H1 (cell line): ENCODE measurements around the gene ORMDL3. TPM values are rescaled to one million over a fixed set of nuclear protein-coding genes. Genes with fewer than 3 reads are reported as not detected.

Source experiments
- CTCF ChIA-PET: fragments of 300-600 bp; sonication (Branson Sonifier 250); formaldehyde crosslinking; loops from one replicate; lab custom pipeline; 2021; ENCODE audit not compliant: partially characterized antibody; lab: Charles Lee
- POLR2A ChIA-PET: fragments of 300-600 bp; sonication (Branson Sonifier 250); formaldehyde crosslinking; loops from one replicate; lab custom pipeline; 2021; ENCODE audit warnings: inconsistent platforms; ENCODE audit not compliant: partially characterized antibody; lab: Charles Lee
- DNase-seq, 2 experiments: peaks; one replicate each; pipeline versions ENCODE4 v3.0.0 to v3.0.0-alpha.2; 2010 to 2022; ENCODE audit warnings: low spot score in 2 of 2, low read depth in 1 of 2, mixed read lengths in 1 of 2
- FAIRE-seq: peaks from 2 replicates; lab custom pipeline; 2011; peaks lifted over from hg19 to GRCh38; lab: Jason Lieb, UNC
- H2AFZ ChIP-seq: 2 replicates; pipeline ENCODE4 v1.8.1; 2012; ENCODE audit warnings: low read length, inconsistent platforms
- H2AK5ac ChIP-seq: 2 replicates; pipeline ENCODE4 v1.6.1; 2013; ENCODE audit warnings: low read depth, low read length
- H2BK120ac ChIP-seq: replicated peaks from 2 replicates; pipeline ENCODE3; 2013; ENCODE audit warnings: low read depth, low read length, inconsistent platforms
- H2BK12ac ChIP-seq: 2 replicates; pipeline ENCODE4 v1.6.1; 2013; ENCODE audit warnings: low read depth, low read length
- H2BK15ac ChIP-seq: 2 replicates; pipeline ENCODE4 v1.6.1; 2013; ENCODE audit warnings: low read length
- H2BK20ac ChIP-seq: 2 replicates; pipeline ENCODE4 v1.6.1; 2013; ENCODE audit warnings: low read length
- H2BK5ac ChIP-seq: 2 replicates; pipeline ENCODE4 v1.6.1; 2013; ENCODE audit warnings: low read depth, low read length
- H3K14ac ChIP-seq: 2 replicates; pipeline ENCODE4 v1.6.1; 2013; ENCODE audit warnings: inconsistent platforms; ENCODE audit not compliant: insufficient read length
- H3K18ac ChIP-seq: 2 replicates; pipeline ENCODE4 v1.6.1; 2013; ENCODE audit warnings: low read length; ENCODE audit errors: extremely low read depth
- H3K23ac ChIP-seq: 2 replicates; pipeline ENCODE4 v1.6.1; 2013; ENCODE audit warnings: inconsistent platforms; ENCODE audit not compliant: insufficient read length
- H3K23me2 ChIP-seq: 2 replicates; pipeline ENCODE4 v1.6.1; 2013; ENCODE audit warnings: low read depth, low read length
- H3K27ac ChIP-seq: 2 replicates; pipeline ENCODE4 v1.6.1; 2011; ENCODE audit warnings: low read depth, low read length, inconsistent platforms
- H3K27me3 ChIP-seq, 4 experiments: replicated peaks in 1 of 4; 1 replicate in 1 of 4; 2 replicates in 3 of 4; pipeline versions ENCODE4 v1.6.1 to v1.8.1; 2011 to 2013; ENCODE audit warnings: low read length in 3 of 4, mild to moderate bottlenecking in 3 of 4, inconsistent platforms in 2 of 4, mixed read lengths in 2 of 4, moderate library complexity in 1 of 4; ENCODE audit not compliant: control insufficient read depth in 3 of 4, insufficient read depth in 3 of 4; ENCODE audit errors: extremely low read depth in 1 of 4
- H3K36me3 ChIP-seq, 4 experiments: 2 replicates each; pipeline versions ENCODE4 v1.6.1 to v1.8.1; 2011 to 2013; ENCODE audit warnings: mild to moderate bottlenecking in 4 of 4, low read length in 3 of 4, moderate library complexity in 2 of 4, control low read depth in 1 of 4, inconsistent platforms in 1 of 4; ENCODE audit not compliant: insufficient read depth in 4 of 4, control insufficient read depth in 2 of 4
- H3K4ac ChIP-seq: replicated peaks from 2 replicates; pipeline ENCODE3; 2013; ENCODE audit warnings: low read length, low read depth, mixed read lengths, inconsistent platforms; ENCODE audit not compliant: insufficient read length
- H3K4me1 ChIP-seq, 4 experiments: replicated peaks in 1 of 4; 1 replicate in 1 of 4; 2 replicates in 3 of 4; pipeline versions ENCODE4 v1.6.1 to v1.8.1; 2011 to 2013; ENCODE audit warnings: low read length in 3 of 4, inconsistent platforms in 2 of 4, mixed read lengths in 1 of 4; ENCODE audit not compliant: insufficient read depth in 4 of 4, control insufficient read depth in 3 of 4
- H3K4me2 ChIP-seq, 2 experiments: 2 replicates each; pipeline versions ENCODE4 v1.6.1 to v1.8.1; 2011 to 2013; ENCODE audit warnings: low read depth in 2 of 2, low read length in 2 of 2, control low read depth in 1 of 2, inconsistent platforms in 1 of 2, mild to moderate bottlenecking in 1 of 2; ENCODE audit not compliant: insufficient read depth in 1 of 2
- H3K4me3 ChIP-seq, 4 experiments: fragments of 200-600, 300-600 bp in 1 of 4; sonication (generic), shearing (Covaris generic), sonication (Bioruptor Twin) in 1 of 4; 2 replicates each; pipeline versions ENCODE4 v1.5.1 to v1.8.1; 2011 to 2016; ENCODE audit warnings: low read length in 4 of 4, low read depth in 3 of 4, control low read depth in 2 of 4, inconsistent platforms in 2 of 4, mild to moderate bottlenecking in 2 of 4, mixed read lengths in 1 of 4, moderate library complexity in 1 of 4; ENCODE audit not compliant: insufficient read depth in 2 of 4; ENCODE audit errors: extremely low read depth in 1 of 4
- H3K56ac ChIP-seq: replicated peaks from 2 replicates; pipeline ENCODE3; 2013; ENCODE audit warnings: low read depth, mild to moderate bottlenecking, mixed read lengths, low read length, inconsistent platforms; ENCODE audit not compliant: insufficient read length
- H3K79me1 ChIP-seq: 2 replicates; pipeline ENCODE4 v1.6.1; 2013; ENCODE audit warnings: low read depth, low read length, control low read depth
- H3K79me2 ChIP-seq, 2 experiments: 2 replicates each; pipeline versions ENCODE4 v1.6.1 to v1.8.1; 2012 to 2013; ENCODE audit warnings: low read length in 2 of 2, mild to moderate bottlenecking in 2 of 2, inconsistent platforms in 1 of 2; ENCODE audit not compliant: insufficient read depth in 2 of 2, control insufficient read depth in 1 of 2
- H3K9ac ChIP-seq, 4 experiments: replicated peaks in 1 of 4; 1 replicate in 1 of 4; 2 replicates in 3 of 4; pipeline versions ENCODE4 v1.6.1 to v1.8.1; 2011 to 2013; ENCODE audit warnings: low read depth in 3 of 4, low read length in 3 of 4, control low read depth in 2 of 4, mild to moderate bottlenecking in 2 of 4, moderate library complexity in 2 of 4, inconsistent platforms in 1 of 4; ENCODE audit errors: extremely low read depth in 1 of 4
- H3K9me3 ChIP-seq, 2 experiments: 2 replicates each; pipeline versions ENCODE4 v1.6.1 to v1.8.1; 2012 to 2013; ENCODE audit warnings: mild to moderate bottlenecking in 2 of 2, moderate library complexity in 2 of 2, control low read depth in 1 of 2, inconsistent platforms in 1 of 2, low read depth in 1 of 2, low read length in 1 of 2, mixed read lengths in 1 of 2; ENCODE audit not compliant: insufficient read depth in 2 of 2
- H4K20me1 ChIP-seq, 2 experiments: replicated peaks in 1 of 2; 2 replicates each; pipeline versions ENCODE3 to v1.8.1; 2011 to 2013; ENCODE audit warnings: inconsistent platforms in 2 of 2, low read length in 2 of 2, mild to moderate bottlenecking in 1 of 2; ENCODE audit not compliant: insufficient read depth in 2 of 2, control insufficient read depth in 1 of 2
- H4K5ac ChIP-seq: 2 replicates; pipeline ENCODE4 v1.6.1; 2013; ENCODE audit warnings: low read length, low read depth, mixed read lengths, inconsistent platforms; ENCODE audit not compliant: insufficient read length
- H4K8ac ChIP-seq: 2 replicates; pipeline ENCODE4 v1.8.0; 2013; ENCODE audit warnings: mild to moderate bottlenecking, moderate library complexity, low read length, inconsistent platforms; ENCODE audit not compliant: insufficient read depth; ENCODE audit errors: extremely low read depth
- H4K91ac ChIP-seq: replicated peaks from 2 replicates; pipeline ENCODE3; 2013; ENCODE audit warnings: low read length, mixed read lengths, inconsistent platforms; ENCODE audit not compliant: insufficient read length
- BRCA1 ChIP-seq: IDR thresholded peaks from 2 replicates; pipeline ENCODE4 v1.6.1; 2012; ENCODE audit warnings: low read depth, low read length, improper control_type of control experiment
- CREB1 ChIP-seq: IDR thresholded peaks from 2 replicates; pipeline ENCODE4 v1.6.1; 2012; ENCODE audit warnings: inconsistent platforms
- EP300 ChIP-seq, 2 experiments: IDR thresholded peaks; 1 replicate in 1 of 2; 2 replicates in 1 of 2; pipeline ENCODE4 v1.6.1; 2011 to 2012; ENCODE audit warnings: low read depth in 2 of 2, low read length in 2 of 2, mild to moderate bottlenecking in 2 of 2, borderline replicate concordance in 1 of 2, inconsistent platforms in 1 of 2, moderate library complexity in 1 of 2
- FOSL1 ChIP-seq: IDR thresholded peaks from 2 replicates; pipeline ENCODE4 v1.6.1; 2011; ENCODE audit warnings: mild to moderate bottlenecking, low read depth, low read length, moderate library complexity; ENCODE audit not compliant: insufficient read depth
- JUN ChIP-seq: IDR thresholded peaks from 2 replicates; pipeline ENCODE4 v1.6.1; 2011; ENCODE audit warnings: low read depth, mild to moderate bottlenecking, improper control_type of control experiment, low read length
- NANOG ChIP-seq: IDR thresholded peaks from 2 replicates; pipeline ENCODE4 v1.6.1; 2011; ENCODE audit warnings: low read length, low read depth, mild to moderate bottlenecking, inconsistent platforms; ENCODE audit not compliant: insufficient read depth, poor library complexity, severe bottlenecking
- PHF8 ChIP-seq: fragments of 200-600 bp; sonication (generic); conservative IDR thresholded peaks from 2 replicates; pipeline ENCODE4 v1.7.1; 2012; ENCODE audit warnings: low read depth, mild to moderate bottlenecking, inconsistent platforms, low read length, moderate library complexity
- POLR2AphosphoS5 ChIP-seq: IDR thresholded peaks from 2 replicates; pipeline ENCODE4 v1.6.1; 2011; ENCODE audit warnings: low read depth, low read length
- RFX5 ChIP-seq: IDR thresholded peaks from 2 replicates; pipeline ENCODE4 v1.6.1; 2011; ENCODE audit warnings: low read depth, low read length, improper control_type of control experiment, borderline replicate concordance
- SIN3A ChIP-seq, 2 experiments: IDR thresholded peaks in 1 of 2; conservative IDR thresholded peaks in 1 of 2; 2 replicates each; pipeline ENCODE4 v1.6.1; 2011 to 2012; ENCODE audit warnings: low read length in 2 of 2, improper control_type of control experiment in 1 of 2, low read depth in 1 of 2, mild to moderate bottlenecking in 1 of 2
- SP1 ChIP-seq: IDR thresholded peaks from 2 replicates; pipeline ENCODE4 v1.6.1; 2011; ENCODE audit warnings: low read depth, low read length
- SRF ChIP-seq: IDR thresholded peaks from 2 replicates; pipeline ENCODE4 v1.6.1; 2011; ENCODE audit warnings: mild to moderate bottlenecking, low read depth, low read length, moderate library complexity
- WGBS, 2 experiments: shearing (Covaris generic) in 1 of 2; methylation state at CpG; one replicate each; pipeline versions ENCODE4 v1.1.6 to v1.1.7; 2013 to 2015; ENCODE audit warnings: low lambda C conversion rate in 2 of 2, mixed read lengths in 2 of 2, inconsistent platforms in 1 of 2, low coverage in 1 of 2, missing lambda C conversion rate in 1 of 2; ENCODE audit not compliant: insufficient replicate concordance in 2 of 2, insufficient coverage in 1 of 2, insufficient read length in 1 of 2; ENCODE audit errors: extremely low coverage in 1 of 2, missing lambda C conversion rate in 1 of 2; 5-methylcytosine and 5-hydroxymethylcytosine counted together
- polyA plus RNA-seq, 7 experiments: library from polyadenylated mRNA; depleted of rRNA in 3 of 7; stranded (reverse) in 5 of 7; unstranded in 2 of 7; fragments of >200 nt in 5 of 7; fragments of 200-250 nt in 2 of 7; gene quantifications; 1 replicate in 5 of 7; 2 replicates in 1 of 7; 4 replicates in 1 of 7; pipeline versions ENCODE4 v1.2.1 to v1.2.3, GENCODE V29; 2011 to 2013; ENCODE audit warnings: missing spikeins in 2 of 7, mixed read lengths in 2 of 7
- total RNA-seq: library from RNA; stranded (reverse); fragmentation: NEBNext Ultra II Directional; extraction: Animal tissue kit (Norgen Biotek cat#: 25700); gene quantifications from 2 replicates; pipeline ENCODE4 v1.2.1, GENCODE V29; 2021

Gene ORMDL3
- total and polyA plus RNA-seq, 2 of the 8 experiments (the other 6 are each of a cell fraction or from before 2014, with no cell fraction given) = 50.4 to 108 TPM

DNA sequence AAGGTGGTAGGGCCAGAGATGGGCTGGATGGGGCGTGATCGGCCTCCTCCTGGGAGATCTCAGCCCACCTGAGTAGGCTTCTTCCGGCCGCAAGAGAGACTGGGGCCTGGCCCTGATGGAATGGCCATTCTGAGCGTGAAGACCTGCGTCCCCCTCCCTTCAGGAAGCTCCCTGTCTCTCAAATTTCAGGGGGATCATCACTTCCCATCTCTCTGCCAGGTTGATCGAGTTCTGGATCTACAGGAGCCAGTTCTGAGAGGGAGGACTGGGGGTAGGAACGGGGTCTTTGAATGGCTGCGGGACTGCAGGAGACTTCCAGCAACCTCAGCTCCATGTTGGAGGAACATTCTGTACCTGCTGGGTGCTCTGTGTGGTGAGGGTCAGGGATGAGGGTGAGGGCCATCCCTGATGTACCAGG is 26.1 kb upstream of the ORMDL3 start:
- FAIRE-seq (peak; percentile 86), DNase-seq (no peak)
- Histone ChIP-seq H2AFZ (0 out of 2 replicates have a peak overlapping the region, but pooled peaks have one; percentile 27), H3K23ac (no peak overlapping the region), H3K79me1 (0 out of 2 replicates have a peak, but pooled peaks cover 2% of the 10 kb centered on the region), H3K4me3 (peak overlapping the region; percentile 30 to 66 (median 46); a peak in 7 of 8 replicates), H3K27me3 (peaks cover 0 to 5% (median 2%) of the 10 kb centered on the region in 4 experiments; a peak in 3 of 7 replicates), H2BK5ac (peak overlapping the region; percentile 93), H3K18ac (peak overlapping the region; percentile 39), H3K9ac (peak overlapping the region in 3 of 4 experiments; percentile 60 to 67 (median 64); a peak in 6 of 7 replicates), H2BK12ac (peak overlapping the region; percentile 75), H2BK15ac (peak overlapping the region; percentile 34; the same call in 1 of the 2 replicates), H4K8ac (no peak overlapping the region), H3K4me1 (peaks cover 0 to 13% (median 7%) of the 10 kb centered on the region in 4 experiments; a peak in 6 of 7 replicates), H3K56ac (peak overlapping the region; percentile 57), H3K23me2 (peaks cover 4% of the 10 kb centered on the region; the same call in 1 of the 2 replicates), H2BK20ac (no peak overlapping the region), H3K79me2 (no peaks in the 10 kb centered on the region), H3K4me2 (peak overlapping the region; percentile 80 to 91), H4K91ac (peak overlapping the region; percentile 91), H3K36me3 (no peaks in the 10 kb centered on the region), H2BK120ac (peak overlapping the region; percentile 25), H2AK5ac (peak overlapping the region; percentile 94; the same call in 1 of the 2 replicates), H3K4ac (peak overlapping the region; percentile 48), H4K5ac (peak overlapping the region; percentile 84), H3K27ac (peak overlapping the region; percentile 89), H4K20me1 (no peaks in the 10 kb centered on the region), H3K14ac (no peak overlapping the region), H3K9me3 (no peaks in the 10 kb centered on the region)
- 18% methylated on average over 9 of the region's 9 CpGs; no CpG with 5 or more reads in 1 of the 2 experiments for WGBS, 2 experiments
- POLR2A ChIA-PET = interaction anchor here (0.6 to 1.8 kb wide), 8 partner anchors 9 to 290 kb away, joined by 3 to 7 read pairs (median 4); partner anchors contain the start of genes GSDMA, LRRC3C, ORMDL3 and PSMD3
- CTCF ChIA-PET = interaction anchor here (0.6 to 2.5 kb wide), 3 partner anchors 25 to 237 kb away, joined by 3 to 12 read pairs (median 3); partner anchors contain the start of gene PSMD3
- TF ChIP-seq BRCA1 (no peak), FOSL1 (no peak), JUN (no peak), SIN3A (conservative IDR thresholded peaks at IDR 0.05 in 1 of 2, IDR thresholded peaks at IDR 0.05 in 1 of 2; ENCODE audit: low read depth in 1 of 2, low read length in 2 of 2) (no peak), SP1 (no peak), SRF (no peak), RFX5 (no peak), POLR2AphosphoS5 (peak; percentile 87), EP300 (IDR thresholded peaks at IDR 0.05; ENCODE audit: borderline replicate concordance in 1 of 2, low read depth in 2 of 2, low read length in 2 of 2) (no peak), NANOG (peak; percentile 44), CREB1 (no peak), PHF8 (peak; percentile 65)
